ENCODE data around the gene NAB2.

NAB2 gene

GRCh38 chr12:57126561-57126960 is 37.6 kb downstream of the NAB2 start:
- Histone ChIP-seq H3K4me3 (ENCODE audit: insufficient read depth, low read depth, low read length, poor library complexity, severe bottlenecking) (no peak overlapping the region), H3K27me3 (replicated peaks; ENCODE audit: control insufficient read depth, insufficient read depth, low read length, poor library complexity, severe bottlenecking) (no peaks in the 10 kb centered on the region), H3K4me1 (ENCODE audit: control insufficient read depth, insufficient read depth, low read length, poor library complexity, severe bottlenecking) (peaks cover 14% of the 10 kb centered on the region), H3K9me3 (ENCODE audit: control insufficient read depth, low read length) (no peaks in the 10 kb centered on the region), H3K36me3 (ENCODE audit: control insufficient read depth, insufficient read depth, low read length) (no peaks in the 10 kb centered on the region), H3K27ac (ENCODE audit: insufficient read depth, low read length, poor library complexity, severe bottlenecking) (no peak overlapping the region)
- DNase-seq = no peak

GRCh38 chr12:57127101-57127725 is 38.3 kb downstream of the NAB2 start:
- peaks cover 14% of the 10 kb centered on the region for H3K4me1 ChIP-seq (ENCODE audit: control insufficient read depth, insufficient read depth, low read length, poor library complexity, severe bottlenecking)
- peak; percentile 9 to 61 (median 16) for DNase-seq
- no peak overlapping the region for H3K27ac ChIP-seq (ENCODE audit: insufficient read depth, low read length, poor library complexity, severe bottlenecking)
- peak overlapping the region; percentile 85 for H3K4me3 ChIP-seq (ENCODE audit: insufficient read depth, low read depth, low read length, poor library complexity, severe bottlenecking)
- no peaks in the 10 kb centered on the region for H3K36me3 ChIP-seq (ENCODE audit: control insufficient read depth, insufficient read depth, low read length)
- H3K9me3 ChIP-seq (ENCODE audit: control insufficient read depth, low read length) = no peaks in the 10 kb centered on the region
- no peaks in the 10 kb centered on the region for H3K27me3 ChIP-seq (replicated peaks; ENCODE audit: control insufficient read depth, insufficient read depth, low read length, poor library complexity, severe bottlenecking)

- Histone ChIP-seq H3K27ac (ENCODE audit: insufficient read depth, low read length, poor library complexity, severe bottlenecking) (peak within 1 kb of the TSS; percentile 65), H3K4me1 (ENCODE audit: control insufficient read depth, insufficient read depth, low read length, poor library complexity, severe bottlenecking) (peaks cover 14% of the 10 kb centered on the region), H3K4me3 (ENCODE audit: insufficient read depth, low read depth, low read length, poor library complexity, severe bottlenecking) (peak within 1 kb of the TSS; percentile 85), H3K36me3 (ENCODE audit: control insufficient read depth, insufficient read depth, low read length) (no peaks in the 10 kb centered on the region), H3K9me3 (ENCODE audit: control insufficient read depth, low read length) (no peaks in the 10 kb centered on the region), H3K27me3 (replicated peaks; ENCODE audit: control insufficient read depth, insufficient read depth, low read length, poor library complexity, severe bottlenecking) (no peaks in the 10 kb centered on the region)
- DNase-seq = peak; percentile 68 to 74 (median 70)
Measured at GRCh38 chr12:57127726-57128518, 39.0 kb downstream of the NAB2 start, which contains the start of gene LRP1. LRP1 (plus strand) TSS chr12:57128483; CDS start chr12:57128965, 482 bp downstream.

- no peak for DNase-seq
- no peaks in the 10 kb centered on the region for H3K27me3 ChIP-seq (replicated peaks; ENCODE audit: control insufficient read depth, insufficient read depth, low read length, poor library complexity, severe bottlenecking)
- H3K4me3 ChIP-seq (ENCODE audit: insufficient read depth, low read depth, low read length, poor library complexity, severe bottlenecking) = peak overlapping the region; percentile 85
- no peak overlapping the region for H3K27ac ChIP-seq (ENCODE audit: insufficient read depth, low read length, poor library complexity, severe bottlenecking)
- no peaks in the 10 kb centered on the region for H3K9me3 ChIP-seq (ENCODE audit: control insufficient read depth, low read length)
- peaks cover 14% of the 10 kb centered on the region for H3K4me1 ChIP-seq (ENCODE audit: control insufficient read depth, insufficient read depth, low read length, poor library complexity, severe bottlenecking)
- no peaks in the 10 kb centered on the region for H3K36me3 ChIP-seq (ENCODE audit: control insufficient read depth, insufficient read depth, low read length)
Measured at GRCh38 chr12:57128519-57129247, 39.8 kb downstream of the NAB2 start.

GRCh38 chr12:57129321-57129842 is 40.5 kb downstream of the NAB2 start:
- Histone ChIP-seq H3K4me3 (ENCODE audit: insufficient read depth, low read depth, low read length, poor library complexity, severe bottlenecking) (no peak overlapping the region), H3K4me1 (ENCODE audit: control insufficient read depth, insufficient read depth, low read length, poor library complexity, severe bottlenecking) (peaks cover 14% of the 10 kb centered on the region), H3K36me3 (ENCODE audit: control insufficient read depth, insufficient read depth, low read length) (no peaks in the 10 kb centered on the region), H3K27ac (ENCODE audit: insufficient read depth, low read length, poor library complexity, severe bottlenecking) (no peak overlapping the region), H3K27me3 (replicated peaks; ENCODE audit: control insufficient read depth, insufficient read depth, low read length, poor library complexity, severe bottlenecking) (no peaks in the 10 kb centered on the region), H3K9me3 (ENCODE audit: control insufficient read depth, low read length) (no peaks in the 10 kb centered on the region)
- no peak for DNase-seq

- Histone ChIP-seq H3K27me3 (replicated peaks; ENCODE audit: control insufficient read depth, insufficient read depth, low read length, poor library complexity, severe bottlenecking) (no peaks in the 10 kb centered on the region), H3K27ac (ENCODE audit: insufficient read depth, low read length, poor library complexity, severe bottlenecking) (no peak overlapping the region), H3K36me3 (ENCODE audit: control insufficient read depth, insufficient read depth, low read length) (no peaks in the 10 kb centered on the region), H3K4me3 (ENCODE audit: insufficient read depth, low read depth, low read length, poor library complexity, severe bottlenecking) (no peak overlapping the region), H3K9me3 (ENCODE audit: control insufficient read depth, low read length) (no peaks in the 10 kb centered on the region), H3K4me1 (ENCODE audit: control insufficient read depth, insufficient read depth, low read length, poor library complexity, severe bottlenecking) (peaks cover 14% of the 10 kb centered on the region)
- no peak for DNase-seq
Measured at GRCh38 chr12:57129889-57130288, 41.0 kb downstream of the NAB2 start.

- H3K4me3 ChIP-seq (ENCODE audit: insufficient read depth, low read depth, low read length, poor library complexity, severe bottlenecking) = no peak overlapping the region
- DNase-seq = no peak
- H3K27me3 ChIP-seq (replicated peaks; ENCODE audit: control insufficient read depth, insufficient read depth, low read length, poor library complexity, severe bottlenecking) = no peaks in the 10 kb centered on the region
- peaks cover 14% of the 10 kb centered on the region for H3K4me1 ChIP-seq (ENCODE audit: control insufficient read depth, insufficient read depth, low read length, poor library complexity, severe bottlenecking)
- no peak overlapping the region for H3K27ac ChIP-seq (ENCODE audit: insufficient read depth, low read length, poor library complexity, severe bottlenecking)
- H3K36me3 ChIP-seq (ENCODE audit: control insufficient read depth, insufficient read depth, low read length) = no peaks in the 10 kb centered on the region
- no peaks in the 10 kb centered on the region for H3K9me3 ChIP-seq (ENCODE audit: control insufficient read depth, low read length)
Measured at GRCh38 chr12:57130941-57131340, 42.0 kb downstream of the NAB2 start.

GRCh38 chr12:57131896-57132744 is 43.2 kb downstream of the NAB2 start:
- Histone ChIP-seq H3K4me3 (ENCODE audit: insufficient read depth, low read depth, low read length, poor library complexity, severe bottlenecking) (no peak overlapping the region), H3K27me3 (replicated peaks; ENCODE audit: control insufficient read depth, insufficient read depth, low read length, poor library complexity, severe bottlenecking) (no peaks in the 10 kb centered on the region), H3K36me3 (ENCODE audit: control insufficient read depth, insufficient read depth, low read length) (no peaks in the 10 kb centered on the region), H3K9me3 (ENCODE audit: control insufficient read depth, low read length) (no peaks in the 10 kb centered on the region), H3K27ac (ENCODE audit: insufficient read depth, low read length, poor library complexity, severe bottlenecking) (no peak overlapping the region), H3K4me1 (ENCODE audit: control insufficient read depth, insufficient read depth, low read length, poor library complexity, severe bottlenecking) (peaks cover 12% of the 10 kb centered on the region)
- no peak for DNase-seq

- Histone ChIP-seq H3K36me3 (ENCODE audit: control insufficient read depth, insufficient read depth, low read length) (no peaks in the 10 kb centered on the region), H3K9me3 (ENCODE audit: control insufficient read depth, low read length) (no peaks in the 10 kb centered on the region), H3K4me1 (ENCODE audit: control insufficient read depth, insufficient read depth, low read length, poor library complexity, severe bottlenecking) (peaks cover 8% of the 10 kb centered on the region), H3K27me3 (replicated peaks; ENCODE audit: control insufficient read depth, insufficient read depth, low read length, poor library complexity, severe bottlenecking) (no peaks in the 10 kb centered on the region), H3K27ac (ENCODE audit: insufficient read depth, low read length, poor library complexity, severe bottlenecking) (no peak overlapping the region), H3K4me3 (ENCODE audit: insufficient read depth, low read depth, low read length, poor library complexity, severe bottlenecking) (no peak overlapping the region)
- no peak for DNase-seq
Measured at GRCh38 chr12:57133013-57133569, 44.2 kb downstream of the NAB2 start.
